SH-SY5Y (cell line): ENCODE measurements around the gene TMEM205.

Source experiments
- GATA2 ChIP-seq: IDR thresholded peaks from 2 replicates; pipeline ENCODE4 v1.6.1; 2011; ENCODE audit warnings: mild to moderate bottlenecking, low read depth, low read length
- GATA3 ChIP-seq: IDR thresholded peaks from 2 replicates; pipeline ENCODE4 v1.6.1; 2011; ENCODE audit warnings: low read depth, mild to moderate bottlenecking, low read length, moderate library complexity

- TF ChIP-seq GATA3: no peak
- no peak for TF ChIP-seq GATA2
These were observed 18.3 kb upstream of the TMEM205 start for GRCh38 chr19:11364296-11364904.
